Measurements from ENCODE around the gene ADCY9.

GRCh38 chr16:4049031-4049430 lies 67.2 kb downstream of the ADCY9 start:
- TF ChIP-seq CTCF (IDR thresholded peaks at IDR 0.05; ENCODE audit: low read depth, low read length, poor library complexity, severe bottlenecking) (no peak), EZH2phosphoT487 (IDR thresholded peaks at IDR 0.05; ENCODE audit: borderline replicate concordance, low read length) (no peak)

Data from DOHH2 (cell line).